Measurements from ENCODE around the gene CSN2.
"Not testable (repeated sequence)": the region's sequence is repeated elsewhere in the genome, so short reads cannot be mapped to it uniquely, and the experiment has no call there.

The CSN2 gene

GRCh38 chr4:69970071-69970470 lies 4.5 kb upstream of the CSN2 start:
- DNase-seq (ENCODE audit: extremely low read depth, insufficient read length), result no peak
- Histone ChIP-seq H3K27me3 (replicated peaks; ENCODE audit: control insufficient read depth, insufficient read depth, low read length) (no peaks in the 10 kb centered on the region), H3K4me3 (replicated peaks; ENCODE audit: low read depth, low read length) (no peak overlapping the region), H3K36me3 (ENCODE audit: control insufficient read depth, insufficient read depth, low read length) (no peaks in the 10 kb centered on the region)
- TF ChIP-seq, protein P1, sequence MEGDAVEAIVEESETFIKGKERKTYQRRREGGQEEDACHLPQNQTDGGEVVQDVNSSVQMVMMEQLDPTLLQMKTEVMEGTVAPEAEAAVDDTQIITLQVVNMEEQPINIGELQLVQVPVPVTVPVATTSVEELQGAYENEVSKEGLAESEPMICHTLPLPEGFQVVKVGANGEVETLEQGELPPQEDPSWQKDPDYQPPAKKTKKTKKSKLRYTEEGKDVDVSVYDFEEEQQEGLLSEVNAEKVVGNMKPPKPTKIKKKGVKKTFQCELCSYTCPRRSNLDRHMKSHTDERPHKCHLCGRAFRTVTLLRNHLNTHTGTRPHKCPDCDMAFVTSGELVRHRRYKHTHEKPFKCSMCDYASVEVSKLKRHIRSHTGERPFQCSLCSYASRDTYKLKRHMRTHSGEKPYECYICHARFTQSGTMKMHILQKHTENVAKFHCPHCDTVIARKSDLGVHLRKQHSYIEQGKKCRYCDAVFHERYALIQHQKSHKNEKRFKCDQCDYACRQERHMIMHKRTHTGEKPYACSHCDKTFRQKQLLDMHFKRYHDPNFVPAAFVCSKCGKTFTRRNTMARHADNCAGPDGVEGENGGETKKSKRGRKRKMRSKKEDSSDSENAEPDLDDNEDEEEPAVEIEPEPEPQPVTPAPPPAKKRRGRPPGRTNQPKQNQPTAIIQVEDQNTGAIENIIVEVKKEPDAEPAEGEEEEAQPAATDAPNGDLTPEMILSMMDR (IDR thresholded peaks at IDR 0.05; ENCODE audit: insufficient read depth, low read length, poor library complexity, severe bottlenecking), result no peak

DNA sequence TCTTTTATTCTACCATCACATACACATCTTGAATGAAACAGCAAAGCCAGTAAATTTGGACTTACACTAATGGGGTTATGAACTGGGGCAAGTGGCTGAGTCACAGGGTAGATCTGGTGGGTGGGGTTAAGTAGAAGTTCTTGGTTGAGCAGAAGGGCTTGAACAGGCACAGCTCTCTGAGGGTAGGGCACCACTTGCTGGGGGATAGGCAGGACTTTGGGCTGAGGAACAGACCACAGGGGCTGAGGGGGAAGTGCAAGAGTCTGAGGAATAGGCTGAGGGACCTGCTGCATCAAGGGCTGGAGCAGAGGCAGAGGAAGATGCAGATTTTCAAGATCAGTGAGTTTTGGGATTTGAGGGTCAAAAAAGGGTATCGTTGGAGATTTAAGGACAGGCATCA lies 8.3 kb downstream of the CSN2 start:
- H3K27me3 ChIP-seq (replicated peaks; ENCODE audit: control insufficient read depth, insufficient read depth, low read length), result no peaks in the 10 kb centered on the region
- DNase-seq (ENCODE audit: extremely low read depth, insufficient read length), result no peak
- H3K4me3 ChIP-seq (replicated peaks; ENCODE audit: low read depth, low read length), result no peak overlapping the region
- no peaks in the 10 kb centered on the region for H3K36me3 ChIP-seq (ENCODE audit: control insufficient read depth, insufficient read depth, low read length)
- TF ChIP-seq, protein P1 (IDR thresholded peaks at IDR 0.05; ENCODE audit: insufficient read depth, low read length, poor library complexity, severe bottlenecking), result no peak

DNA sequence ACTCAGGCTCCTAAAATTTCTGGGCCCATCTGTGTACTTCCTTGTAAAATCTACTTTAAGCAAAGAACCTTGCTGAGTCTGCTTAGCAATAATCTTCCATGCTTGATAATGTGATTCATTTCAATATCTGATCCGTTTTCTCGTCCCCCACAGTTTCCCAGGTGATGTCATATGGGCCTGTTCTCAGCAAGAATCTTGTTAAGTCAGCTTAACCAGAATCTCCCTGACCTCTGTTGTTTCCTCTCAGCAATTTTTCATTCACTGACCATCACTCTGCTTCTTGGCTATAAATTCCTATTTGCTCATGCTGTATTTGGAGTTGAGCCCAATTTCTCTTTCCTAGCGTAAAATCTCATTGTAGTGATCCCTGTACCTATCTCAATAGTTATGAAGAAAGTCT lies 13.9 kb downstream of the CSN2 start:
- TF ChIP-seq, protein P1 (IDR thresholded peaks at IDR 0.05; ENCODE audit: insufficient read depth, low read length, poor library complexity, severe bottlenecking), result no peak
- H3K36me3 ChIP-seq (ENCODE audit: control insufficient read depth, insufficient read depth, low read length), result no peaks in the 10 kb centered on the region
- H3K27me3 ChIP-seq (replicated peaks; ENCODE audit: control insufficient read depth, insufficient read depth, low read length), result no peaks in the 10 kb centered on the region
- no peak for DNase-seq (ENCODE audit: extremely low read depth, insufficient read length)
- no peak overlapping the region for H3K4me3 ChIP-seq (replicated peaks; ENCODE audit: low read depth, low read length)

- no peak for DNase-seq (ENCODE audit: extremely low read depth, insufficient read length)
- TF ChIP-seq, protein P1 (IDR thresholded peaks at IDR 0.05; ENCODE audit: insufficient read depth, low read length, poor library complexity, severe bottlenecking), result no peak
- Histone ChIP-seq H3K36me3 (ENCODE audit: control insufficient read depth, insufficient read depth, low read length) (no peaks in the 10 kb centered on the region), H3K4me3 (replicated peaks; ENCODE audit: low read depth, low read length) (no peak overlapping the region), H3K27me3 (replicated peaks; ENCODE audit: control insufficient read depth, insufficient read depth, low read length) (no peaks in the 10 kb centered on the region)
Measured at GRCh38 chr4:69936566-69936965, 29.0 kb downstream of the CSN2 start.

- TF ChIP-seq, protein P1 (IDR thresholded peaks at IDR 0.05; ENCODE audit: insufficient read depth, low read length, poor library complexity, severe bottlenecking), result no peak
Measured at GRCh38 chr4:69934150-69934549, 31.4 kb downstream of the CSN2 start.

DNA sequence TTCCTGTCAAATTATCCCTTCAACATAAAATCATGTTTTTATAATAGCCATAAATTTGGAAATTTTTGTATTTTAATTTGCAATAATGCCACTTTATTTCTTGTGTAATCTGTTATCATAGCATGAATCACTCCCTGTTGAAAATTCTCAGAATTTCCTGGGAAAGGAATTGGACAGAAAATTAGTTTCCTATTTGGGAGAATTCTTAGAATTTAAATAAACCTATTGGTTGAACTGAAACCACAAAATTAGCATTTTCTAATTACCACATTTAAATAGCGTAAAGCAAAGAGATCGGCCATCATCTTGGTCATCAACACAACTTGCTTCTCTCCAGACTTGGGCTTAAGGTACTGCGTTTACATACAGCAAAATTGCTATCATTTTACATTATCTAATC lies 34.8 kb downstream of the CSN2 start, which contains the start of gene CSN1S1:
TSS of gene CSN1S1 (plus strand) at position 301 of the 400 bp plus-strand sequence. CDS start 1,488 bp downstream, outside the sequence.
- no peak within 1 kb of the TSS for H3K4me3 ChIP-seq (replicated peaks; ENCODE audit: low read depth, low read length)
- TF ChIP-seq, protein P1 (IDR thresholded peaks at IDR 0.05; ENCODE audit: insufficient read depth, low read length, poor library complexity, severe bottlenecking), result no peak
- DNase-seq (ENCODE audit: extremely low read depth, insufficient read length), result no peak
- no peaks in the 10 kb centered on the region for H3K27me3 ChIP-seq (replicated peaks; ENCODE audit: control insufficient read depth, insufficient read depth, low read length)
- H3K36me3 ChIP-seq (ENCODE audit: control insufficient read depth, insufficient read depth, low read length), result no peaks in the 10 kb centered on the region

More at GRCh38 chr4:69934150-69934549, 31.4 kb downstream of the CSN2 start:
- no peaks in the 10 kb centered on the region for H3K36me3 ChIP-seq (ENCODE audit: control insufficient read depth, insufficient read depth, low read length)
- no peak overlapping the region for H3K4me3 ChIP-seq (replicated peaks; ENCODE audit: low read depth, low read length)
- no peaks in the 10 kb centered on the region for H3K27me3 ChIP-seq (replicated peaks; ENCODE audit: control insufficient read depth, insufficient read depth, low read length)
- no peak for DNase-seq (ENCODE audit: extremely low read depth, insufficient read length)

- not testable (repeated sequence) for H3K27me3 ChIP-seq (replicated peaks; ENCODE audit: control insufficient read depth, insufficient read depth, low read length); H3K36me3 ChIP-seq (ENCODE audit: control insufficient read depth, insufficient read depth, low read length); DNase-seq (ENCODE audit: extremely low read depth, insufficient read length); H3K4me3 ChIP-seq (replicated peaks; ENCODE audit: low read depth, low read length)
Measured at GRCh38 chr4:69923782-69924410, 41.6 kb downstream of the CSN2 start.
